NT2/D1 (cell line): ENCODE results near the gene SRSF8.

Source experiments
- SUZ12 ChIP-seq: IDR thresholded peaks from 2 replicates; pipeline ENCODE4 v1.6.1; 2011; ENCODE audit not compliant: insufficient read length, insufficient read depth; ENCODE audit errors: extremely low read depth
- YY1 ChIP-seq: IDR thresholded peaks from 2 replicates; pipeline ENCODE4 v1.6.1; 2011; ENCODE audit not compliant: insufficient read length, insufficient read depth
- ZNF274 ChIP-seq: IDR thresholded peaks from 2 replicates; pipeline ENCODE4 v1.6.1; 2011; ENCODE audit warnings: mild to moderate bottlenecking, low read depth, low read length

DNA sequence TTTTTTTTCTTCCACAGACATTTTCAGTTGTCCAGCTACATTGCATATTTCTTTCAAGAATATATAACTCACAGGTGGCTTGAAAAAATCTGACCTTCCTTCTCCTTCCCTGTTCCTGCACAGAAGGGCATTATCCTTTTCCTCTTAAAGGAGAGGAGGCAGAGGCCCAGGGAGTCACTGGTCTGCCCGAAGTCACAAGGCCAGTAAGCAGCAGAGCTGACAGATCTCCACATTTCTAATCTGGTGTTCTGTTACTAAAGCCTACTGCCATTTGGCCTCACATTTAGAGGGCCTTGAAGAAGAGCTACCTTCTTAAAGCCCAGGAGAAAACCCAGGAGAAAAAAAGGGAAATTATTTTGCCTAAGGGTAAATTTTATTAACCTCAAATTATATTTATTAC lies 35.2 kb downstream of the SRSF8 start:
- TF ChIP-seq SUZ12 = no peak
- TF ChIP-seq ZNF274 = no peak
- no peak for TF ChIP-seq YY1
